Measurements from ENCODE around the gene DUSP12. TPM values are rescaled to one million over a fixed set of nuclear protein-coding genes. Genes with fewer than 3 reads are reported as not detected.

Gene DUSP12
- polyA plus RNA-seq, 1 of the 3 experiments (the other 2 are of a cell fraction) = 41.7 TPM

DNA sequence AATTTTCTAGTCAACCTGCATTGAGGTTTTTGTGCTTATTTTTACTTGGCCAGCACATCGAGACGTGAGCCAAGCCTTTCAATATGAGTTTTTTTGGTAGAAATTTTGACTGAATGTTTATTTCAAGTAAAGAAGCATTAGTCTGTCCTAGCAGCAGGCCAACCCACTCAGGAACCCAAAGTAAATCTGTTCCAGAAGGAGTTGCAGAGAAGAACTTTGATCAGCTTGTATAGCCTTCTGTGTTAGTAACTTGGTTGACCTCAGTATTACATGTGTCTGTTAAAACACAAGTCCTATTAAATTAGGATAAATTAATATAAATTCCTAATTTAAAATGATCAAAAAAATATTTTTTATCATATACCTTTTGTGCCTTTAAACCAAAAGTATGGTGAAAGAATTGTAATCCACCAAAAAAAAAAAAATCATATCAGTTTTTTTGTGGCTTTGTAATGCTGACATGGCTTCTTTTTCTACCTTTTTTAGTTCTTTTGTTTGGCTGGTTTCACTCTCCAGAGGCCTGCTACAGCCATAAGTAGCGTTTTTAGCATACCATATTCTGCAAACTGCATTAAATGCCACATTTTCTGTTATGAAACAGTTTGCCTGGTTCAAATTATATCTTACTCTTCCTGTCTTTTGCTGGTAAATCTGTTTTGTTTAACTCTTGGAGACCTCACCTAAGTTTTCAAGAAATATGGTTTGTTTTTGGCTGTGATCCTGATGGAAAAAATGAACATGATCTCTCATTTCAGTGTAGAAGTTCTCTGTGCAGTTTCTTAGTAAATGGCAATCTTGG lies 56.0 kb downstream of the DUSP12 start (continued):
- TF ChIP-seq RXRA (IDR thresholded peaks at IDR 0.05; ENCODE audit: borderline replicate concordance, low read depth) (no peak), TEAD4 (IDR thresholded peaks at IDR 0.05; ENCODE audit: borderline replicate concordance, insufficient read depth) (no peak), NRF1 (IDR thresholded peaks at IDR 0.05; ENCODE audit: low read depth, low read length) (no peak), EZH2phosphoT487 (IDR thresholded peaks at IDR 0.05; ENCODE audit: borderline replicate concordance, low read depth) (no peak), EP300 (IDR thresholded peaks at IDR 0.05; ENCODE audit: borderline replicate concordance in 1 of 2, low read depth in 1 of 2, low read length in 1 of 2) (peak; percentile 15 to 41; a peak in 2 of 4 replicates)
- TF ChIP-seq, protein P1, sequence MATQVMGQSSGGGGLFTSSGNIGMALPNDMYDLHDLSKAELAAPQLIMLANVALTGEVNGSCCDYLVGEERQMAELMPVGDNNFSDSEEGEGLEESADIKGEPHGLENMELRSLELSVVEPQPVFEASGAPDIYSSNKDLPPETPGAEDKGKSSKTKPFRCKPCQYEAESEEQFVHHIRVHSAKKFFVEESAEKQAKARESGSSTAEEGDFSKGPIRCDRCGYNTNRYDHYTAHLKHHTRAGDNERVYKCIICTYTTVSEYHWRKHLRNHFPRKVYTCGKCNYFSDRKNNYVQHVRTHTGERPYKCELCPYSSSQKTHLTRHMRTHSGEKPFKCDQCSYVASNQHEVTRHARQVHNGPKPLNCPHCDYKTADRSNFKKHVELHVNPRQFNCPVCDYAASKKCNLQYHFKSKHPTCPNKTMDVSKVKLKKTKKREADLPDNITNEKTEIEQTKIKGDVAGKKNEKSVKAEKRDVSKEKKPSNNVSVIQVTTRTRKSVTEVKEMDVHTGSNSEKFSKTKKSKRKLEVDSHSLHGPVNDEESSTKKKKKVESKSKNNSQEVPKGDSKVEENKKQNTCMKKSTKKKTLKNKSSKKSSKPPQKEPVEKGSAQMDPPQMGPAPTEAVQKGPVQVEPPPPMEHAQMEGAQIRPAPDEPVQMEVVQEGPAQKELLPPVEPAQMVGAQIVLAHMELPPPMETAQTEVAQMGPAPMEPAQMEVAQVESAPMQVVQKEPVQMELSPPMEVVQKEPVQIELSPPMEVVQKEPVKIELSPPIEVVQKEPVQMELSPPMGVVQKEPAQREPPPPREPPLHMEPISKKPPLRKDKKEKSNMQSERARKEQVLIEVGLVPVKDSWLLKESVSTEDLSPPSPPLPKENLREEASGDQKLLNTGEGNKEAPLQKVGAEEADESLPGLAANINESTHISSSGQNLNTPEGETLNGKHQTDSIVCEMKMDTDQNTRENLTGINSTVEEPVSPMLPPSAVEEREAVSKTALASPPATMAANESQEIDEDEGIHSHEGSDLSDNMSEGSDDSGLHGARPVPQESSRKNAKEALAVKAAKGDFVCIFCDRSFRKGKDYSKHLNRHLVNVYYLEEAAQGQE (IDR thresholded peaks at IDR 0.05; ENCODE audit: low read depth, low read length) = no peak

Small RNA genes lying within 50 kb of the gene (small RNA-seq; reads per million reads assigned to genes)
- gene RN7SL466P = 0 reads per million in 7 experiments

Other genes with a start within 250 kb of the DUSP12 start
- 0.89 and 1.1 TPM in 2 replicates for gene FCGR2A, start 244.3 kb upstream of the DUSP12 start, polyA plus RNA-seq (2012; rRNA removed)
- gene HSPA6, start 225.2 kb upstream of the DUSP12 start, polyA plus RNA-seq (2012; rRNA removed) = 0.07 and 0.10 TPM in 2 replicates
- gene FCGR3A, start 200.0 kb upstream of the DUSP12 start, polyA plus RNA-seq (2012; rRNA removed) = not detected in 2 replicates
- gene FCGR3B, start 118.6 kb upstream of the DUSP12 start, polyA plus RNA-seq (2012; rRNA removed) = not detected in 2 replicates
- gene FCGR2B, start 86.6 kb upstream of the DUSP12 start, polyA plus RNA-seq (2012; rRNA removed) = 0.05 TPM in 1 of 2 replicates, not detected in the other
- gene FCRLA, start 42.6 kb upstream of the DUSP12 start, polyA plus RNA-seq (2012; rRNA removed) = 0.10 and 0.13 TPM in 2 replicates
- 2.0 and 2.6 TPM in 2 replicates for gene FCRLB, start 28.2 kb upstream of the DUSP12 start, polyA plus RNA-seq (2012; rRNA removed)
- gene ATF6, start 16.5 kb downstream of the DUSP12 start, polyA plus RNA-seq (2012; rRNA removed) = 8.8 and 11.7 TPM in 2 replicates

Data from SK-N-SH (cell line).